Smooth muscle cell (in vitro differentiated cells): ENCODE data around the gene AGXT. TPM values are rescaled to one million over a fixed set of nuclear protein-coding genes. Genes with fewer than 3 reads are reported as not detected.

Source experiments
- DNase-seq: peaks from one replicate; lab custom pipeline; 2025; ENCODE audit not compliant: unreplicated experiment; lab: John Stamatoyannopoulos, UW
- H2AFZ ChIP-seq: fragments of 200-600 bp; sonication (generic); 2 replicates; pipeline ENCODE4 v1.6.0; 2016; ENCODE audit warnings: antibody characterized with exemption, low read depth, mild to moderate bottlenecking
- H3F3A ChIP-seq: fragments of 200-600 bp; sonication (generic); 2 replicates; pipeline ENCODE4 v1.6.0; 2017; ENCODE audit warnings: antibody characterized with exemption, low read depth
- H3K27ac ChIP-seq: fragments of 200-600 bp; sonication (generic); 2 replicates; pipeline ENCODE4 v1.5.1; 2016; ENCODE audit warnings: low read depth, mild to moderate bottlenecking
- H3K27me3 ChIP-seq: fragments of 200-600 bp; sonication (generic); 2 replicates; pipeline ENCODE4 v1.6.1; 2016; ENCODE audit warnings: low read depth, mild to moderate bottlenecking
- H3K36me3 ChIP-seq: fragments of 200-600 bp; sonication (generic); 2 replicates; pipeline ENCODE4 v1.5.1; 2016; ENCODE audit warnings: low read depth
- H3K4me1 ChIP-seq: fragments of 200-600 bp; sonication (generic); 2 replicates; pipeline ENCODE4 v1.5.1; 2016; ENCODE audit warnings: low read depth
- H3K4me2 ChIP-seq: fragments of 200-600 bp; sonication (generic); 2 replicates; pipeline ENCODE4 v1.6.0; 2016; ENCODE audit warnings: mild to moderate bottlenecking
- H3K4me3 ChIP-seq: fragments of 200-600 bp; sonication (generic); 2 replicates; pipeline ENCODE4 v1.5.1; 2016; ENCODE audit warnings: mild to moderate bottlenecking
- H3K79me2 ChIP-seq: fragments of 200-600 bp; sonication (generic); 2 replicates; pipeline ENCODE4 v1.6.0; 2016; ENCODE audit warnings: low read depth, mild to moderate bottlenecking
- H3K9ac ChIP-seq: fragments of 200-600 bp; sonication (generic); 2 replicates; pipeline ENCODE4 v1.6.0; 2016; ENCODE audit warnings: low read depth
- H3K9me3 ChIP-seq: fragments of 200-600 bp; sonication (generic); replicated peaks from 2 replicates; pipeline ENCODE4 v1.5.1; 2016; ENCODE audit warnings: low read depth
- H4K20me1 ChIP-seq: fragments of 200-600 bp; sonication (generic); 2 replicates; pipeline ENCODE4 v1.6.0; 2016; ENCODE audit warnings: low read depth
- CTCF ChIP-seq: fragments of 200-600 bp; sonication (generic); IDR thresholded peaks from 2 replicates; pipeline ENCODE4 v1.5.1; 2017; ENCODE audit warnings: borderline replicate concordance, mild to moderate bottlenecking, antibody characterized with exemption; ENCODE audit not compliant: insufficient read depth, poor library complexity, severe bottlenecking
- WGBS: methylation state at CpG from one replicate; pipeline ENCODE4 v1.1.7; 2016; ENCODE audit warnings: low lambda C conversion rate; 5-methylcytosine and 5-hydroxymethylcytosine counted together
- polyA plus RNA-seq: library from polyadenylated mRNA; unstranded; fragments of >200 nt; fragmentation: Nextera tagmentation; extraction: Ambion mirVana; gene quantifications from 2 replicates; pipeline ENCODE4 v1.2.1, GENCODE V29; 2016
- total RNA-seq: library from RNA; depleted of rRNA; stranded (reverse); fragments of >200 nt; gene quantifications from 2 replicates; pipeline ENCODE4 v1.2.3, GENCODE V29; 2014

Gene AGXT
- total and polyA plus RNA-seq, 2 experiments from 2014 or later, result not detected

- H2AFZ ChIP-seq, result no peak overlapping the region
- no peak overlapping the region for H3K27ac ChIP-seq
- H3K4me1 ChIP-seq, result peaks cover 10% of the 10 kb centered on the region
- no peak for DNase-seq
- no peaks in the 10 kb centered on the region for H3K79me2 ChIP-seq
- no peaks in the 10 kb centered on the region for H4K20me1 ChIP-seq
- WGBS, result 86% methylated on average over 6 of the region's 6 CpGs
- no peak overlapping the region for H3K9ac ChIP-seq
- TF ChIP-seq CTCF, result no peak
- no peaks in the 10 kb centered on the region for H3K9me3 ChIP-seq
- H3K4me3 ChIP-seq, result no peak overlapping the region
- H3K27me3 ChIP-seq, result peaks cover 26% of the 10 kb centered on the region
- no peak overlapping the region for H3K4me2 ChIP-seq
- H3F3A ChIP-seq, result no peaks in the 10 kb centered on the region
- H3K36me3 ChIP-seq, result no peaks in the 10 kb centered on the region
These were observed 34.1 kb upstream of the AGXT start for GRCh38 chr2:240834377-240834975.

GRCh38 chr2:240835528-240835927 is 33.1 kb upstream of the AGXT start:
- Histone ChIP-seq H2AFZ (no peak overlapping the region), H3F3A (no peaks in the 10 kb centered on the region), H3K4me1 (peaks cover 10% of the 10 kb centered on the region), H3K79me2 (no peaks in the 10 kb centered on the region), H3K9me3 (no peaks in the 10 kb centered on the region), H4K20me1 (no peaks in the 10 kb centered on the region), H3K36me3 (no peaks in the 10 kb centered on the region), H3K27me3 (peaks cover 15% of the 10 kb centered on the region), H3K4me3 (no peak overlapping the region), H3K9ac (no peak overlapping the region), H3K4me2 (no peak overlapping the region), H3K27ac (no peak overlapping the region)
- no peak for TF ChIP-seq CTCF
- no peak for DNase-seq
- 91% methylated on average over 9 of the region's 9 CpGs for WGBS

GRCh38 chr2:240836781-240837467 is 31.7 kb upstream of the AGXT start:
- TF ChIP-seq CTCF, result no peak
- no peak overlapping the region for H3K4me3 ChIP-seq
- H3K36me3 ChIP-seq, result no peaks in the 10 kb centered on the region
- H3K9ac ChIP-seq, result no peak overlapping the region
- peaks cover 4% of the 10 kb centered on the region for H3K27me3 ChIP-seq
- no peaks in the 10 kb centered on the region for H3K79me2 ChIP-seq
- H3K4me1 ChIP-seq, result peaks cover 6% of the 10 kb centered on the region
- WGBS, result 40% methylated on average over 17 of the region's 17 CpGs
- no peaks in the 10 kb centered on the region for H3K9me3 ChIP-seq
- DNase-seq, result no peak
- no peaks in the 10 kb centered on the region for H4K20me1 ChIP-seq
- no peaks in the 10 kb centered on the region for H3F3A ChIP-seq
- H3K27ac ChIP-seq, result peak overlapping the region; percentile 59
- H2AFZ ChIP-seq, result no peak overlapping the region
- peak overlapping the region; percentile 59 for H3K4me2 ChIP-seq
